Activated effector memory CD4-positive, alpha-beta T cell treated with anti-CD3 and anti-CD28 coated beads, Interleukin-2, amount 50 U/mL, for 16 hours (primary cell): ENCODE results near the gene ANKRD13C.
"Not testable (repeated sequence)": the region's sequence is repeated elsewhere in the genome, so short reads cannot be mapped to it uniquely, and the experiment has no call there.

ENCODE experiments used
- DNase-seq: peaks from one replicate; pipeline ENCODE4 v3.0.0-alpha.2; 2020

ANKRD13C gene

GRCh38 chr1:70358921-70359564 is 4.5 kb upstream of the ANKRD13C start:
- no peak for DNase-seq

- no peak for DNase-seq
These were observed 1.4 kb upstream of the ANKRD13C start for GRCh38 chr1:70355920-70356319.

DNA sequence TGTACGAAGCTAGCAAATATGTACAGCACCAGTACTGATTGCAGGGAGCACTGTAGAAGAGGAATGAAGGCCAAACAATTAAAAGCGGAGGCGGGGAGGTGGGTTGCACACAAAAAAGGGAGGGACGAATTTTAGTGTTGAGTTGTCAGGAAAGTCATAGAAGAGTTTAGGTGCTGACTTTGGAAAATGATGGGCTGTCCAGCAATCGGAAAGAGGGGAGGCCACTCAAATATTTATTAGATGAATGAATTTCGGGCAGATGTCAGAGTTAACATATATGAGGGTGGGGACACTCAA is 537 bp upstream of the ANKRD13C start:
- DNase-seq = no peak

DNA sequence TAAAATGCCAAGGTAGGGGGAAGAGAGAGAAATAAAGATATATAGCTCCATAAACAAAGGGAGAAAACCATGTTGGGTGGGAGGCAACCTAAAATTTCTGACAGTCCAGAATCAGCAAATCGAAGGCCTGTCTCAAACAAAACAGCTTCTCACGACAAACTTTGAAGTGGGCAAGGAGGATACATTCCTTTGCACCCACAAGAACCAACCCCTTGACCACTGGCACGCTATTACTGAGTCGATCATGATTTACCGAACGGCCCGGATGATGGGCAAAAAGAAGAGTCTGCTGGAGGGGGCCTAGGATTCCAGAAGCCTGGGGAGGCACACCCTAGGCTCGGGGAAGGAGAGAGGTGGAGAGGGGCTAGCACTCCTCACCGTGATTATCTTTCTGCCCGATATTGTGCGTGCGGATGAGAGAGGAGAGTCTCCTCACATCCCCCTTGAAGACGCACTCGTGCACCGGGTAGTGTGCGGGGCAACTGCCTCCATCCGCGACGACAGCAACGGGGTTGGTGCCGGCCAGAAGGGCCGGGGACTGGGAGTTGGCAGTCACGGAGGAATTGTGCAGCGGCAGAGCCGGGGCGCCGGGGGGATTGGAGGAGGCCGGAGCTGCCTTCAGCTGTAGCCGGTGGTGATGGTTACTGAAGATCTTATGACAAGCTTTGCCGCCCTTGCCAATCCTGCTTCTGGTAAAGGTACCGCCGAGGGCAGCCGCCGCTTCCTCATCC is 756 bp downstream of the ANKRD13C start:
- DNase-seq = no peak

DNA sequence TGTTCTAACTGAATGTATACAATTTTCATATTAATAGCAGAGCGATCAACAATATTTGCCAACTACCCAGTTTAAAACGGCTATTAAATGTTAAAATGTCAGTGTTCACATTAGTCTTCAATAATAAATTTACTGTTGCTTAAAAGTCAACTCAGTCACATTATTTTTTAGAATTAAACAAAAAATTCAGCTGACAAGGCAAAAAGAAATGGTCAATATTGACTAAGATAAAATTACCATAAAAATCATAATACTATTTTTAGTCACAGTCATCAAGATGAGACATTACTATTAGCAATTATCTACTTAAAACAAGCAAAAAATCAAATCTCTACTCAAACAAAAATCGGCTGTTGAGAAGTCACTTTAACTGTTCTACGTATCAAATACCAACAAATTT is 1.5 kb downstream of the ANKRD13C start:
- no peak for DNase-seq

DNA sequence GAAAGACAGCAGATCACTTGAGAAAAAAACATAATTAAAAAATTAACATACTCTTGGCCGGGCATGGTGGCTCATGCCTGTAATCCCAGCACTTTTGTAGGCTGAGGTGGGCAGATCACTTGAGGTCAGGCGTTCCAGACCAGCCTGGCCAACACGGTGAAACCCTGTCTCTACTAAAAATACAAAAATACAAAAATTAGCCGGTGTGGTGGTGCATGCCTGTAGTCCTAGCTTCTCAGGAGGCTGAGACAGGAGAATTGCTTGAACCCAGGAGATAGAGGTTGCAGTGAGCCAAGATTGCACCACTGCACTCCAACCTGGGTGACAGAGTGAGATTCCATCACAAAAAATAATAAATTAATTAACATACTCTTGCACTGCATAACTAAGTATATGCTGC is 4.7 kb downstream of the ANKRD13C start:
- not testable (repeated sequence) for DNase-seq

DNA sequence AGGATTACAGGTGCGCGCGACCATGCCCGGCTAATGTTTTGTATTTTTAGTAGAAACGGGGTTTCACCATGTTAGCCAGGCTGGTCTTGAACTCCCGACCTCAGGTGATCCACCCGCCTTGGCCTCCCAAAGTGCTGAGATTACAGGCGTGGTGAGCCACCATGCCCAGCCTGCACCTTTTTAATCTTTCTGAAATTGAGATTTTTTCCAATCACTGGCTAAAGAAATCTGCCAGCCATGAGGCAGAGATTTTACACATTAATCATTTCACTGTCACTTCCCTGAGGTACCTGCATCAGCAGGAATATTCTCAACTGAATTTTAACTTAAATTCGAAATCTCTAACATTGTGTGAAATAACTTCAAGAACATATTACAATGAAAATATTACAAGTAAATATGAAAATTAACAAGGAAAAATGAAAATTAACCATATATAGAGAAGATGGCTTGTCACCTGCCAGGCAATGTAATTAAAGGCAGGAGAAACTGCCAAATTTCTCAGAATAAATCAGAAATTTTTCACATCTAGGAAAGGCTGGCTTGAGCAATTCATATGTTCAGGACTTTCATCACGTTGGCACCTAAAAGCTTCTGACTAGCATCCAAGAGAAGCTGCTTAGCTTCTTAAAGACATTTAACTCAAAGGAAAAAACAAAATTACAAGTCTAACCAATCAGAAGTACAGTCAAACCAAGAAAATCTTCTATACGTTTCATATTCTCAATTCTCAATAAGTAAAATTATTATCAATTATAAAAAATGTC is 5.9 kb downstream of the ANKRD13C start:
- DNase-seq = no peak

DNA sequence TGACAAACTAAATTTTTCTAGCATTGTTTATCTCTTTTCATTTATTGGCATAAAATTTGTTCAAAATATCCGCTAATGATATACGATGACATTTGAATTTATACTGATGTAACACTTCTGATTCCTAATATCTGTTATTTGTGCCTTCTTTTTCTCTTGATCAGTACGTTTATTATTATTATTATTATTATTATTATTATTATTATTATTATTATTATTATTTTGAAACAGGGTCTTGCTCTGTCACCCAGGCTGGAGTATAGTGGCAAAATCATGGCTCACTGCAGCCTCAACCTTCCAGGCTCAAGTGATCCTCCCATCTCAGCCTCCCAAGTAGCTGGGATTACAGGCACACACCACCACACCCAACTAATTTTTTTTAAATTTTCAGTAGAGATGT is 14.9 kb downstream of the ANKRD13C start:
- not testable (repeated sequence) for DNase-seq

GRCh38 chr1:70336050-70336449 is 18.5 kb downstream of the ANKRD13C start:
- no peak for DNase-seq

DNA sequence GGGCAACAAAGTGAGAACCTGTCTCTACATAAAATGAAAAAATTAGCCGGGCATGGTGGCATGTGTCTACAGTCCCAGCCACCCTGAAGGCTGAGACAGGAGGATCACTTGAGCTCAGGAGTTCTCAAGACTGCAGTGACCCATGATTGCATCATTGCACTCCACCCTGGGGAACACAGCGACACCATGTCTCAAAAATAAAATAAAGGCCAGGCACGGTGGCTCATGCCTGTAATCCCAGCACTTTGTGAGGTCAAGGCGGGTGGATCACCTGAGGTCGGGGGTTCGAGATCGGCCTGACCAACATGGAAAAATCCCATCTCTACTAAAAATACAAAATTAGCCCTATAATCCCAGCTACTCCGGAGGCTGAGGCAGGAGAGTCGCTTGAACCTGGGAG is 20.1 kb downstream of the ANKRD13C start:
- DNase-seq = no peak

- no peak for DNase-seq
These were observed 21.3 kb downstream of the ANKRD13C start for GRCh38 chr1:70333245-70333644.

DNA sequence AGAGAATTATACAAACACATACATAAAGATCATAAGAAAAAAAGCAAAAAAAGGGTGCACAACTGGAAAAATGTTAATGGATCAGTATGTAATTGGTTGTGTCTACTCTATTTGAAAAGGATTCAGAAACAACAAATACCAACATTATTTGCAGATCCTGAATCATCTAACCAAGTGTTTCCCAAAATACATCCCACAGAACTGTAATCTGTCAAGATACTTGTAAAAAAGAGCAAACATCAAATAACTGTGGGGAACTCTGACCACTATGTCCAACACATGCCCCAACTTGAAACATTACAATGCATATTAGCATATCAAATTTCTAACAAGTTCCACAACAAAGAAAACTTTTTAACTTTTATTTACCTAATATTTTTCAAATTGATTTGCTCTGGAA is 22.6 kb downstream of the ANKRD13C start:
- DNase-seq = no peak

DNA sequence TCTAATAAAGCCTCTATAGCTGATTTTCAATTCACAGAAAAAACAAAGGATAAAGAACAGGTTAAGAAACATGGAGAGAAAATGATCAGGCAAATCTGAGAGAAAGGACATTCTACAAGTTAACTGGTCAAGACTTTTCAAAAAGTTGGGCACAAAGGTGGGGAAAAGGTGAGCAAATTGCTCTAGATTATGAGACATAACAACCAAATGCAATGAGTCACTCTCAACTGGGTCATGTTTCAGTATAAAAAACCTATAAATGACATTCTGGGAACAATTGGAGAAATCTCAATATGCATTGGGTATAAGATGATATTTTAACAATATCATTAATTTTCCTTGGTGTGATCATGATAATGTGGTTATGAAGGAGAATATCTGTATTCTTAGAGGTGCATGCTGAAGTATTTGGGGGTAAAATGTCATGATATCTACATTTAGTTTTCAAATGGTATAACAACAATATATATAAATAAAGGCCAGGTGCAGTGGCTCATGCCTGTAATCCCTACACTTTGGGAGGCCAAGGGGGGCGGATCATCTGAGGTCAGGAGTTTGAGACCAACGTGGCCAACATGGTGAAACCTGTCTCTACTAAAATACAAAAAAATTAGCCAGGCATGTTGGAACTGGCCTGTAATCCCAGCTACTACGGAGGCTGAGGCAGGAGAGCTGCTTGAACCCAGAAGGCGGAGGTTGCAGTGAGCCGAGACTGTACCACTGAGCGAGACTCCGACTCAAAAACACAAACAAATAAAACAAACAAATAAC is 27.0 kb downstream of the ANKRD13C start:
- no peak for DNase-seq

DNA sequence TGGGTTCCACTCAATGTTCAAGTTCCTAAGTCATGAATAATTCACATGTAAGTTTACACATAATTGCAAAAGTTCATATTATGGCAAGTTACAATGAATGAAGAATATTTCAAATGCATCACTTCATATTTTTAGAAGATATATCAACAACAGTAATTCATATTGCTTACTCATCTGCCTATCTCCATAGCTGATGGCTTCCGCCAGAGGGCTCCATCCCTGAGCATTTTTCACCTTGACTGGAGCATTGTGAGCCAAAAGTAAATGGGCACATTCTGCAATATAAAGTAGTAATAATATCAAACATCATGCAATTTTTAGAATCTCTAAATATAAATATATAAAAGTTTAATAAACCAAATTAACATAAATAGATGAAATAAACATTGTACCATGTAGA is 29.8 kb downstream of the ANKRD13C start:
- no peak for DNase-seq

- DNase-seq = no peak
These were observed 34.8 kb downstream of the ANKRD13C start for GRCh38 chr1:70319750-70320149.

DNA sequence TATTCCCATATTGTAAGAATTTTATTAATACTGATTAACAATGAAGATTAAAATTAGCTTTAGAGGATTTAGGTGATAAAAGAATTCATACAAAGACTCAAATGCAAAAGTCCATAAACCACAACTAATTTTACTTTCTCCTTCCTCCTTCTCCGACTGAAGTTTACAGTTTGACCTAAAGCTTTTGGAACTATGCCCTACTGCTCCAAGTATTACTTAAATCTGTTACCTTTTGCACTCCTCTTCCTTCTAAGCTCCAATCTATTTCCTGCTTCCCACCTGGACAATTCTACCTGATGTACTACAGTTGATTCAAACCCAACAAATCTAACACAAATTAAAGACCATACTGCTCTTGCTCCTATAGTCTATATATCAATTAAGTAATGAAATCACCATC is 36.3 kb downstream of the ANKRD13C start:
- no peak for DNase-seq

DNA sequence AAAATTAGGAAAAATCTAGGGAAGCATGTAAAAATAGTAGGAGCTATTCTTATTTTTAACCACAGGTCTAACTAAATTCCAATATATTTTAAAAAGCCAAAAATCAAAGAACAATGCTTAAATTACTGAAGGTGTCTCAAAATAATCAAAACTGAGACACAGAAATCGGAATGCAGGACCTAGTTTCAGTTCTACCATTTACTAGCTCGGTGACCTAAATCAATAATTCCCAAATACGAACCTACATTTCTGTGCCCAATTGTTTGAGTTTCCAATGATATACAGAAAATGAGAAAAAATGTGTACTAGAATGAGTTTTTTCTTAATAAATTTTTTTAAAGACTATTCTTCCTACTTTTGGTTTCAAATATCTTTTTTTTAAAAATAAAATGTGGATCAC is 37.4 kb downstream of the ANKRD13C start:
- no peak for DNase-seq

GRCh38 chr1:70315782-70316181 is 38.7 kb downstream of the ANKRD13C start:
- DNase-seq = no peak

GRCh38 chr1:70314706-70315304 is 39.7 kb downstream of the ANKRD13C start:
- no peak for DNase-seq

- no peak for DNase-seq
These were observed 43.2 kb downstream of the ANKRD13C start for GRCh38 chr1:70311369-70311768.

GRCh38 chr1:70299472-70299871 is 55.0 kb downstream of the ANKRD13C start:
- no peak for DNase-seq

DNA sequence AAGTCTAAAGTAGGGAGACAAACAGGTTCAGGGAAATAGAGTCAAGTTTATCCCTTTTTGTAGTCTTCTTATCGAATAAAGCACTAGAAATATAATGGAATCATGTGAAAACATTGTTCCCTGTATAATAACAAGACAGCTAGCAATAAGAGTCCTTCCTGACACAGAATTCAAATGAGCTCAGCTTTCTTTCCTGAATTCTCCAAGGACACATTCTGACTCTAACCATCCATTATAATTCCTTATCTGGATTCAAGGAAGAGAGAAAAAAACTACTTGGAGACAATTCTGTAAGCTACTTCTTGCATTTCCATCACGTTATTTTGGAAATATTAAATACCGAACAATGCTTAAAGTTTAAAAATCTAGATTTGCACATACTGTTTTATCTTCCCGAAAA is 58.8 kb downstream of the ANKRD13C start:
- no peak for DNase-seq
